GM23338 (cell line): ENCODE data around the gene KNOP1. TPM values are rescaled to one million over a fixed set of nuclear protein-coding genes. Genes with fewer than 3 reads are reported as not detected.

ENCODE experiments used
- ATAC-seq: fragments of 200-7000 bp; cut with Tn5 transposase; 3 replicates; pipeline ENCODE4 v1.9.1; 2020
- DNase-seq: peaks from one replicate; pipeline ENCODE4 v3.0.0-alpha.2; 2015; ENCODE audit warnings: low spot score
- H2AFZ ChIP-seq: fragments of 200-600 bp; sonication (generic); 2 replicates; pipeline ENCODE4 v1.8.0; 2016; ENCODE audit warnings: antibody characterized with exemption, mild to moderate bottlenecking, moderate library complexity
- H3F3A ChIP-seq: fragments of 200-600 bp; sonication (generic); replicated peaks from 2 replicates; pipeline ENCODE4 v1.8.0; 2017; ENCODE audit warnings: antibody characterized with exemption, mixed run types, low read depth
- H3K27ac ChIP-seq: fragments of 200-600 bp; sonication (generic); 2 replicates; pipeline ENCODE4 v1.6.1; 2016; ENCODE audit warnings: low read depth
- H3K27me3 ChIP-seq: fragments of 200-600 bp; sonication (generic); 2 replicates; pipeline ENCODE4 v1.8.0; 2016; ENCODE audit warnings: mild to moderate bottlenecking, mixed run types, moderate library complexity; ENCODE audit not compliant: insufficient read depth
- H3K36me3 ChIP-seq: fragments of 200-600 bp; sonication (generic); 2 replicates; pipeline ENCODE4 v1.8.0; 2016; ENCODE audit warnings: mild to moderate bottlenecking; ENCODE audit not compliant: insufficient read depth
- H3K4me1 ChIP-seq: fragments of 200-600 bp; sonication (generic); 2 replicates; pipeline ENCODE4 v1.8.0; 2016; ENCODE audit warnings: mild to moderate bottlenecking, moderate library complexity; ENCODE audit not compliant: insufficient read depth
- H3K4me2 ChIP-seq: fragments of 200-600 bp; sonication (generic); 2 replicates; pipeline ENCODE4 v1.7.1; 2017; ENCODE audit warnings: mixed run types
- H3K4me3 ChIP-seq: fragments of 200-600 bp; sonication (generic); 2 replicates; pipeline ENCODE4 v1.6.1; 2016; ENCODE audit warnings: mixed run types
- H3K79me2 ChIP-seq: fragments of 200-600 bp; sonication (generic); replicated peaks from 2 replicates; pipeline ENCODE4 v1.8.0; 2017; ENCODE audit warnings: mild to moderate bottlenecking; ENCODE audit not compliant: insufficient read depth
- H3K9me2 ChIP-seq: fragments of 200-600 bp; sonication (generic); 2 replicates; pipeline ENCODE4 v1.8.0; 2017; ENCODE audit not compliant: insufficient read depth
- H4K20me1 ChIP-seq: fragments of 200-600 bp; sonication (generic); replicated peaks from 2 replicates; pipeline ENCODE4 v1.8.0; 2017; ENCODE audit warnings: mild to moderate bottlenecking; ENCODE audit not compliant: insufficient read depth
- H3K27ac Mint-ChIP-seq: 2 replicates; pipeline ENCODE4 v1.8.0; 2020; ENCODE audit warnings: inconsistent platforms, mild to moderate bottlenecking, moderate library complexity, mixed read lengths
- H3K27me3 Mint-ChIP-seq: 3 replicates; pipeline ENCODE4 v1.8.0; 2022; ENCODE audit warnings: low read depth, mild to moderate bottlenecking, moderate library complexity, mixed read lengths, inconsistent platforms; ENCODE audit not compliant: insufficient read depth, poor library complexity
- H3K36me3 Mint-ChIP-seq: 3 replicates; pipeline ENCODE4 v1.8.0; 2021; ENCODE audit warnings: low read depth, mild to moderate bottlenecking, inconsistent platforms, moderate library complexity, mixed read lengths
- H3K4me1 Mint-ChIP-seq: 3 replicates; pipeline ENCODE4 v1.8.0; 2020; ENCODE audit warnings: mild to moderate bottlenecking, inconsistent platforms, mixed read lengths
- H3K4me3 Mint-ChIP-seq: 3 replicates; pipeline ENCODE4 v1.8.0; 2021; ENCODE audit warnings: moderate library complexity, mild to moderate bottlenecking, inconsistent platforms, mixed read lengths
- H3K9me3 Mint-ChIP-seq: 3 replicates; pipeline ENCODE4 v1.8.0; 2020; ENCODE audit warnings: moderate library complexity, mild to moderate bottlenecking, inconsistent platforms, mixed read lengths
- CREB1 ChIP-seq: fragments of 250-450 bp; sonication (Bioruptor Pico); IDR thresholded peaks from 2 replicates; pipeline ENCODE4 v1.5.0; 2020; ENCODE audit warnings: low read depth, mild to moderate bottlenecking, moderate library complexity
- CTCF ChIP-seq, 2 experiments: fragments of 200-600 bp in 1 of 2; sonication (generic) in 1 of 2; conservative IDR thresholded peaks; 2 replicates each; pipeline versions ENCODE4 v1.5.1 to v1.6.1; 2016 to 2017; ENCODE audit warnings: antibody characterized with exemption in 2 of 2, low read depth in 2 of 2, mild to moderate bottlenecking in 2 of 2, moderate library complexity in 1 of 2
- ETS1 ChIP-seq: IDR thresholded peaks from 2 replicates; pipeline ENCODE4 v1.6.1; 2016; ENCODE audit warnings: antibody characterized with exemption
- EZH2 ChIP-seq: fragments of 200-600 bp; sonication (generic); IDR thresholded peaks from one replicate; pipeline ENCODE4 v1.8.0; 2017; ENCODE audit warnings: antibody characterized with exemption, mild to moderate bottlenecking, low read depth; ENCODE audit not compliant: unreplicated experiment
- EZH2phosphoT487 ChIP-seq: fragments of 200-600 bp; sonication (generic); IDR thresholded peaks from one replicate; pipeline ENCODE4 v1.8.1; 2018; ENCODE audit warnings: antibody characterized with exemption; ENCODE audit not compliant: unreplicated experiment
- NANOG ChIP-seq: IDR thresholded peaks from 2 replicates; pipeline ENCODE4 v1.6.1; 2016; ENCODE audit warnings: antibody characterized with exemption, borderline replicate concordance
- STAT1 ChIP-seq: IDR thresholded peaks from one replicate; pipeline ENCODE4 v1.6.1; 2016; ENCODE audit warnings: antibody characterized with exemption; ENCODE audit not compliant: unreplicated experiment
- ZNF114 ChIP-seq: fragments of 250-450 bp; sonication (Bioruptor Pico); IDR thresholded peaks from 2 replicates; pipeline ENCODE4 v1.5.0; 2020; ENCODE audit warnings: mild to moderate bottlenecking, moderate library complexity
- ZNF331 ChIP-seq: fragments of 250-450 bp; sonication (Bioruptor Pico); IDR thresholded peaks from 2 replicates; pipeline ENCODE4 v1.5.0; 2020; ENCODE audit warnings: low read depth, mild to moderate bottlenecking, moderate library complexity
- ZNF462 ChIP-seq: fragments of 250-450 bp; sonication (Bioruptor Pico); IDR thresholded peaks from 2 replicates; pipeline ENCODE4 v1.5.0; 2020; ENCODE audit warnings: mild to moderate bottlenecking, moderate library complexity
- polyA plus RNA-seq: library from polyadenylated mRNA; unstranded; fragments of >200 nt; fragmentation: Nextera tagmentation; extraction: Ambion mirVana; gene quantifications from 2 replicates; pipeline ENCODE4 v1.2.1, GENCODE V29; 2016
- total RNA-seq: library from RNA; depleted of rRNA; stranded (reverse); fragments of >200 nt; shearing (Covaris generic); gene quantifications from 2 replicates; pipeline ENCODE4 v1.2.3, GENCODE V29; 2014

Gene KNOP1
- total and polyA plus RNA-seq, 2 experiments from 2014 or later = 57.7 to 190 TPM

GRCh38 chr16:19711643-19712042 lies 6.4 kb downstream of the KNOP1 start:
- Mint-ChIP-seq H3K27me3 (peaks cover 35% of the 10 kb centered on the region), H3K27ac (peak overlapping the region; percentile 57), H3K4me3 (peak overlapping the region; percentile 7; the same call in 1 of the 3 replicates), H3K9me3 (no peaks in the 10 kb centered on the region), H3K4me1 (peaks cover 79% of the 10 kb centered on the region), H3K36me3 (peaks cover 96% of the 10 kb centered on the region)
- 0 out of 2 replicates have a peak overlapping the region, but pooled peaks have one; percentile 20 for H3K4me2 ChIP-seq
- H3K79me2 ChIP-seq = peaks cover 95% of the 10 kb centered on the region
- H3K27me3 ChIP-seq = no peaks in the 10 kb centered on the region
- DNase-seq (no peak), ATAC-seq (no peak)
- H3K27ac ChIP-seq = peak overlapping the region; percentile 74; the same call in 1 of the 2 replicates
- H3F3A ChIP-seq = peaks cover 7% of the 10 kb centered on the region; the same call in 1 of the 2 replicates
- H2AFZ ChIP-seq = no peak overlapping the region
- no peak for TF ChIP-seq ZNF331 (CRISPR knock-in tag)
- no peak for TF ChIP-seq CTCF (conservative IDR thresholded peaks at IDR 0.05; ENCODE audit: low read depth in 2 of 2)
- TF ChIP-seq ETS1 = no peak
- no peak for TF ChIP-seq STAT1
- TF ChIP-seq ZNF114 (CRISPR knock-in tag) = no peak
- TF ChIP-seq EZH2 = no peak
- no peak for TF ChIP-seq CREB1
- TF ChIP-seq EZH2phosphoT487 = no peak
- H3K36me3 ChIP-seq = peaks cover 28% of the 10 kb centered on the region
- peaks cover 67% of the 10 kb centered on the region for H4K20me1 ChIP-seq
- H3K4me1 ChIP-seq = peaks cover 48% of the 10 kb centered on the region
- H3K4me3 ChIP-seq = no peak overlapping the region
- H3K9me2 ChIP-seq = no peaks in the 10 kb centered on the region

- H3K27me3 Mint-ChIP-seq = peaks cover 30% of the 10 kb centered on the region
- TF ChIP-seq ZNF331 (CRISPR knock-in tag) (no peak), NANOG (no peak), ZNF462 (no peak)
- Histone ChIP-seq H3K27ac (peak overlapping the region; percentile 74; the same call in 1 of the 2 replicates), H4K20me1 (peaks cover 67% of the 10 kb centered on the region), H3K4me3 (no peak overlapping the region), H3K36me3 (peaks cover 34% of the 10 kb centered on the region), H3F3A (peaks cover 7% of the 10 kb centered on the region; the same call in 1 of the 2 replicates), H3K27me3 (no peaks in the 10 kb centered on the region), H3K79me2 (peaks cover 95% of the 10 kb centered on the region), H2AFZ (no peak overlapping the region), H3K9me2 (no peaks in the 10 kb centered on the region), H3K4me2 (0 out of 2 replicates have a peak overlapping the region, but pooled peaks have one; percentile 38), H3K4me1 (peaks cover 43% of the 10 kb centered on the region)
- DNase-seq (no peak), ATAC-seq (peak; percentile 7; the same call in 2 of the 3 replicates)
- peaks cover 97% of the 10 kb centered on the region for H3K36me3 Mint-ChIP-seq
- H3K4me1 Mint-ChIP-seq = peaks cover 73% of the 10 kb centered on the region
- no peaks in the 10 kb centered on the region for H3K9me3 Mint-ChIP-seq
- no peak overlapping the region; the same call in 2 of the 3 replicates for H3K4me3 Mint-ChIP-seq
- peak overlapping the region; percentile 72 for H3K27ac Mint-ChIP-seq
These were observed 7.0 kb downstream of the KNOP1 start for GRCh38 chr16:19710991-19711545.
